NCI-H446 (cell line): ENCODE measurements around the gene ICE2.
"Not testable (repeated sequence)": the region's sequence is repeated elsewhere in the genome, so short reads cannot be mapped to it uniquely, and the experiment has no call there.

Experiments
- DNase-seq, 2 experiments: peaks; one replicate each; lab custom pipeline; 2025; lab: John Stamatoyannopoulos, UW

Gene ICE2

GRCh38 chr15:60442763-60443162 is 36.2 kb downstream of the ICE2 start:
- no peak for DNase-seq

GRCh38 chr15:60442031-60442650 is 36.8 kb downstream of the ICE2 start:
- DNase-seq = no peak

GRCh38 chr15:60441331-60441730 is 37.6 kb downstream of the ICE2 start:
- no peak for DNase-seq

GRCh38 chr15:60438646-60439045 is 40.3 kb downstream of the ICE2 start:
- no peak for DNase-seq

GRCh38 chr15:60428935-60429334 is 50.0 kb downstream of the ICE2 start:
- DNase-seq = no peak

- DNase-seq = no peak
These were observed 52.0 kb downstream of the ICE2 start for GRCh38 chr15:60426870-60427508.

GRCh38 chr15:60425461-60425860 is 53.5 kb downstream of the ICE2 start:
- no peak for DNase-seq

- DNase-seq = no peak
These were observed 54.9 kb downstream of the ICE2 start for GRCh38 chr15:60424006-60424405.

GRCh38 chr15:60423537-60423936 is 55.4 kb downstream of the ICE2 start:
- peak in 1 of 2 experiments; percentile 26 for DNase-seq

GRCh38 chr15:60421544-60421943 is 57.4 kb downstream of the ICE2 start:
- no peak for DNase-seq

GRCh38 chr15:60420203-60420716 is 58.7 kb downstream of the ICE2 start:
- no peak for DNase-seq

GRCh38 chr15:60419753-60420152 is 59.2 kb downstream of the ICE2 start:
- no peak for DNase-seq

GRCh38 chr15:60418096-60418495 is 60.8 kb downstream of the ICE2 start:
- no peak for DNase-seq

- no peak for DNase-seq
These were observed 61.8 kb downstream of the ICE2 start for GRCh38 chr15:60417112-60417511.

- DNase-seq = no peak
These were observed 62.5 kb downstream of the ICE2 start for GRCh38 chr15:60416484-60416883.

GRCh38 chr15:60414016-60414682 is 64.8 kb downstream of the ICE2 start:
- DNase-seq = peak; percentile 8 to 56

- no peak for DNase-seq
These were observed 65.6 kb downstream of the ICE2 start for GRCh38 chr15:60413231-60413824.

- DNase-seq = not testable (repeated sequence)
These were observed 66.1 kb downstream of the ICE2 start for GRCh38 chr15:60412807-60413206.

- DNase-seq = peak; percentile 19 to 57
These were observed 67.0 kb downstream of the ICE2 start for GRCh38 chr15:60411774-60412425.

GRCh38 chr15:60410350-60410749 is 68.6 kb downstream of the ICE2 start:
- not testable (repeated sequence) for DNase-seq

- DNase-seq = no peak
These were observed 70.4 kb downstream of the ICE2 start for GRCh38 chr15:60408463-60408981.

GRCh38 chr15:60407415-60407805 is 71.5 kb downstream of the ICE2 start:
- DNase-seq = no peak
